Retinal pigment epithelial cell (primary cell): ENCODE measurements around the gene NDUFC1.
"Not testable (repeated sequence)": the region's sequence is repeated elsewhere in the genome, so short reads cannot be mapped to it uniquely, and the experiment has no call there.

Experiments
- DNase-seq: peaks from one replicate; pipeline ENCODE4 v3.0.0-alpha.2; 2010; ENCODE audit warnings: low read depth
- H3K4me3 ChIP-seq: 2 replicates; pipeline ENCODE4 v1.5.1; 2011; ENCODE audit warnings: mild to moderate bottlenecking, low read length, control low read depth, moderate library complexity
- TF ChIP-seq, protein P1 (sequence below): conservative IDR thresholded peaks from 2 replicates; pipeline ENCODE4 v1.5.1; 2011; ENCODE audit warnings: low read depth, low read length, control low read depth, inconsistent platforms

Gene NDUFC1

GRCh38 chr4:139265654-139266053 is 36.6 kb downstream of the NDUFC1 start:
- no peak overlapping the region for H3K4me3 ChIP-seq
- TF ChIP-seq, protein P1, sequence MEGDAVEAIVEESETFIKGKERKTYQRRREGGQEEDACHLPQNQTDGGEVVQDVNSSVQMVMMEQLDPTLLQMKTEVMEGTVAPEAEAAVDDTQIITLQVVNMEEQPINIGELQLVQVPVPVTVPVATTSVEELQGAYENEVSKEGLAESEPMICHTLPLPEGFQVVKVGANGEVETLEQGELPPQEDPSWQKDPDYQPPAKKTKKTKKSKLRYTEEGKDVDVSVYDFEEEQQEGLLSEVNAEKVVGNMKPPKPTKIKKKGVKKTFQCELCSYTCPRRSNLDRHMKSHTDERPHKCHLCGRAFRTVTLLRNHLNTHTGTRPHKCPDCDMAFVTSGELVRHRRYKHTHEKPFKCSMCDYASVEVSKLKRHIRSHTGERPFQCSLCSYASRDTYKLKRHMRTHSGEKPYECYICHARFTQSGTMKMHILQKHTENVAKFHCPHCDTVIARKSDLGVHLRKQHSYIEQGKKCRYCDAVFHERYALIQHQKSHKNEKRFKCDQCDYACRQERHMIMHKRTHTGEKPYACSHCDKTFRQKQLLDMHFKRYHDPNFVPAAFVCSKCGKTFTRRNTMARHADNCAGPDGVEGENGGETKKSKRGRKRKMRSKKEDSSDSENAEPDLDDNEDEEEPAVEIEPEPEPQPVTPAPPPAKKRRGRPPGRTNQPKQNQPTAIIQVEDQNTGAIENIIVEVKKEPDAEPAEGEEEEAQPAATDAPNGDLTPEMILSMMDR, result no peak
- DNase-seq, result no peak

DNA sequence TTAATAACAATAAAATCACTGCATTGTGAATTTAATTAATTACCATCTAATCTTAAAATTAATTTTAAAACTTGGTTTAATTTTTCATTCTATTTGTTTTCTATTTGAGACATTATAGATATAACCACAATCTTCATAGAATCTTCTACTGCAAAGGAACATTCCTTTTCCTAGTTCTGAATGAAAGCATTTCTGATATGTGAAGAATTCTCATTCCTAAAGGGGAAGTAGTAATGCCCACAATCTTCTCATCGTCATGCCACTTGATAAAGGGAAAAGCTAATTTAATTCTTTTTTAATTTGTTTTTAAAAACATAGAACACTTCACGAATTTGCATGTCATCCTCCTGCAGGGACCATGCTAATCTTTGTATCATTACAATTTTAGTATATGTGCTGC is 45.9 kb downstream of the NDUFC1 start:
- no peak for DNase-seq
- TF ChIP-seq, protein P1, result no peak

DNA sequence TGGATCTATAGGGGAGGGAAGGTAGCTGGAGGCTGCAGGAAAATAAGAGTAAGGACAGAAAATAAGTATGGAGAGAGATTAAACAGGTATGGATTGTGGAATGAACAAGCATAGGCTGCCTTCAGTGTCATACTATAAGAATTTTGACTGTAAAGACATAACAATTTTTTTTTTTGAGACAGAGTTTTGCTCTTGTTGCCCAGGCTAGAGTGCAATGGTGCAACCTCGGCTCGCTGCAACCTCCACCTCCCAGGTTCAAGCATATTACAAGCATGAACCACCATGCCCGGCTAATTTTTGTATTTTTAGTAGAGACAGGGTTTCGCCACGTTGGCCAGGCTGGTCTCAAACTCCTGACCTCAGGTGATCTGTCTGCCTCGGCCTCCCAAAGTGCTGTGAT is 46.7 kb downstream of the NDUFC1 start:
- not testable (repeated sequence) for DNase-seq, H3K4me3 ChIP-seq

More for the DNA sequence above, 45.9 kb downstream of the NDUFC1 start:
- no peak overlapping the region for H3K4me3 ChIP-seq

DNA sequence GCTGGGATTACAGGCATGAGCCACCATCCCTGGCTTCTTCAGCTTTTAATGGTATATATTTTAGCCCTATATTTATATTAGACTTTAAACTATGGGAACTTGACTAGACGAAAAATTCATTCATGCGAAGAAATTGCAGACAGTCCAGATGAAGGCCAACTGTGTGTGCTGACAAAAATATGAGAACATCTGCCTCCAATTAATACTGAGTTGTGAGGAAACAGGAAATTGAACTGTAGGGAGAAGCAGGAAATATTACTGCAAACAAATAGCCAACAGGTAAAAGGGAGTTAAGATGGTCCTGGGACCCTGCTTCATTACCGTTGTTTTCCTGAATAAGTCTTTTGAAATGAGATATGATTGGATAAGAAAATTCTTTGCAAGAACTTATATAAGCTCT is 48.6 kb downstream of the NDUFC1 start:
- TF ChIP-seq, protein P1, result no peak
- peak; percentile 12 for DNase-seq
- no peak overlapping the region for H3K4me3 ChIP-seq

DNA sequence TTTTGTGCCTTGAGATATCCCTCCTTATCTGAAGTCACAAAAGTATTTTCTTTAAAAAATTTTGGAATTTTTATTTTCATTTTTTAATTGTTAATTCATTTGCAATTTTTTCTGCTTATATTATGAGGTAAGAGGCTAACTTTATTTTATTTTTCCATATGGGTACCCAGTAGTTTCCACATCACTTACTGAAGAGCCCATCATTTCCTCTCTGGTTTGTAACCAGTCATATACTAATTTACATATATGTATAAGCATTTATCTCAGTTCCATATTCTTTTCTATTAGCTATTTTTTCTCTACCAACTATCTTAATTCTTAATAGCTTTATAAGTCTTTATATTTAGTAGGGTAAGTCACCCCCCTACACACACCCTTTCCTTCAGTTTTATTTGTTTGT is 49.2 kb downstream of the NDUFC1 start:
- no peak for DNase-seq
- no peak overlapping the region for H3K4me3 ChIP-seq

DNA sequence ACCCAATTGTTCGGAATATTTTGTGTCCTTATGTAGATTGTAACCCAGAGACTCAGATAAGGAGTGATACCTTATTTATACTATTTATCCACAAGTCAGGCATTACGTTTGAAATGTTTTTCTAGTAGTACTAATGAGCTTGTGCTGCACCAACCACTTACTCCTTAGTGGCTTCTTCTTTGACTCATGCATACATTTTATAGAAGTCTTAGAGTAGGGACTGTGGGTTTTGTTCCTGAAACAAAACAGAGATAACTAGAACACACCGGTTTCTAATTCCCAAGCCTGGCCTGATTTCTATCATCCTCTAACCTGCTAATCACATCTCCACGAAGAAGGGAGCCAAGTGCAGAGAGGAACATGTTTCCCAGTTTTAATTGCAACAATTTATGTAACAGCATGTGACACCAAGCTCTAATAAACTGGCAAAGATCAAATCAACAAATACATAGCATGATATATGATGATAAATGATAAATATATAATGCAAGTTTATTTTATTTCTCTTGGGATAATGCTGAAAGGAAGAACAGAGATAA is 54.5 kb downstream of the NDUFC1 start:
- TF ChIP-seq, protein P1, result no peak
- no peak for DNase-seq

More for the DNA sequence above, 49.2 kb downstream of the NDUFC1 start:
- TF ChIP-seq, protein P1, result no peak

DNA sequence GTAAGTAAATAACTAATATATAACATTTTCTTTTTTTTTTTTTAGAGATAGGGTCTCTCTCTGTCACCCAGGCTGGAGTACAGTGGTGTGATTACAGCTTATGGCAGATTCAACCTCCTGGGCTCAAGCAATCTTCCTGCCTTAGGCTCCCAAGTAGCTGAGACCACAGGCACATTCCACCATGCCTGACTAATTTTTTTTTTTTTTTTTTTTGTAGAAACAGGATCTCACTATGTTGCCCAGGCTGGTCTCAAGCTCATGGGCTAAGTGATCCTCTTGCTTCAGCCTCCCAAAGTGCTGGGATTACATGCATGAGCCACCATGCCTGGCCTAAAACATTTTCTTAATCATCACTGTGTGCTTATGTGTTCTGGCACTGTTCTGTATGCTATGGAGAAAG is 55.0 kb downstream of the NDUFC1 start:
- DNase-seq, result no peak
- no peak overlapping the region for H3K4me3 ChIP-seq
- TF ChIP-seq, protein P1, result no peak

More for the DNA sequence above, 54.5 kb downstream of the NDUFC1 start:
- H3K4me3 ChIP-seq, result no peak overlapping the region

GRCh38 chr4:139246166-139246565 is 56.1 kb downstream of the NDUFC1 start:
- TF ChIP-seq, protein P1, result no peak
- DNase-seq, result no peak
- H3K4me3 ChIP-seq, result no peak overlapping the region
